Measurements from ENCODE around the gene COPZ1. TPM values are rescaled to one million over a fixed set of nuclear protein-coding genes. Genes with fewer than 3 reads are reported as not detected.

The COPZ1 gene
- polyA plus RNA-seq, 6 donors from 2014 or later, result 166 to 227 (median 177) TPM

- Mint-ChIP-seq H3K27ac (no peak overlapping the region), H3K4me3 (no peak overlapping the region), H3K36me3 (peaks cover 0 to 5% of the 10 kb centered on the region in 2 donors), H3K9me3 (no peaks in the 10 kb centered on the region), H3K4me1 (peaks cover 13 to 17% (median 15%) of the 10 kb centered on the region in 3 donors), H3K27me3 (no peaks in the 10 kb centered on the region)
- ATAC-seq (ENCODE audit: low read depth in 2 of 2), result no peak
- DNase-seq, result no peak
Observed at GRCh38 chr12:54398218-54398617, 73.3 kb downstream of the COPZ1 start.

GRCh38 chr12:54398995-54399793, 74.3 kb downstream of the COPZ1 start:
- Mint-ChIP-seq H3K27me3 (no peaks in the 10 kb centered on the region), H3K9me3 (no peaks in the 10 kb centered on the region), H3K4me3 (no peak overlapping the region), H3K36me3 (peaks cover 0 to 5% of the 10 kb centered on the region in 2 donors), H3K4me1 (peaks cover 5 to 7% (median 7%) of the 10 kb centered on the region in 3 donors), H3K27ac (no peak overlapping the region)
- ATAC-seq (ENCODE audit: low read depth in 2 of 2), result peak; percentile 93 to 98
- peak; percentile 81 for DNase-seq

- H3K4me3 Mint-ChIP-seq, result no peak overlapping the region
- peaks cover 0 to 5% of the 10 kb centered on the region in 2 donors for H3K36me3 Mint-ChIP-seq
- H3K27me3 Mint-ChIP-seq, result no peaks in the 10 kb centered on the region
- ATAC-seq (ENCODE audit: low read depth in 2 of 2) (no peak), DNase-seq (no peak)
- H3K4me1 Mint-ChIP-seq, result peaks cover 7 to 13% (median 12%) of the 10 kb centered on the region in 3 donors
- H3K9me3 Mint-ChIP-seq, result no peaks in the 10 kb centered on the region
- H3K27ac Mint-ChIP-seq, result no peak overlapping the region
Observed at GRCh38 chr12:54401119-54401518, 76.2 kb downstream of the COPZ1 start.

Other genes with a start within 250 kb of the COPZ1 start
- 10 to 100 TPM; 27.3 to 44.4 (median 35.4) TPM for gene SMUG1, start 136.1 kb upstream of the COPZ1 start, polyA plus RNA-seq (ENCODE audit: low read depth in 6 of 6)
- gene CBX5, start 45.0 kb upstream of the COPZ1 start, polyA plus RNA-seq (ENCODE audit: low read depth in 6 of 6), result 10 to 100 TPM; 12.3 to 31.8 (median 24.1) TPM
- gene HNRNPA1, start 44.4 kb upstream of the COPZ1 start, polyA plus RNA-seq (ENCODE audit: low read depth in 6 of 6), result 100 to 1,000 TPM; 658 to 830 (median 791) TPM
- gene NFE2, start 24.1 kb upstream of the COPZ1 start, polyA plus RNA-seq (ENCODE audit: low read depth in 6 of 6), result 1 to 10 TPM in 3 of 6 donors, under 1 TPM in 2, not detected in 1; 0.51 to 3.6 (median 1.5) TPM
- gene GPR84, start 39.4 kb downstream of the COPZ1 start, polyA plus RNA-seq (ENCODE audit: low read depth in 6 of 6), result not detected
- gene ZNF385A, start 59.6 kb downstream of the COPZ1 start, polyA plus RNA-seq (ENCODE audit: low read depth in 6 of 6), result 10 to 100 TPM in 3 of 6 donors, 1 to 10 TPM in 3; 6.1 to 18.2 (median 10.5) TPM
- gene ITGA5, start 94.1 kb downstream of the COPZ1 start, polyA plus RNA-seq (ENCODE audit: low read depth in 6 of 6), result 1 to 10 TPM in 5 of 6 donors, not detected in 1; 1.7 to 4.6 (median 2.3) TPM
- gene GTSF1, start 148.5 kb downstream of the COPZ1 start, polyA plus RNA-seq (ENCODE audit: low read depth in 6 of 6), result 10 to 100 TPM in 2 of 6 donors, 1 to 10 TPM in 4; 7.9 to 36.6 (median 9.5) TPM
- 100 to 1,000 TPM; 122 to 157 (median 140) TPM for gene NCKAP1L, start 172.6 kb downstream of the COPZ1 start, polyA plus RNA-seq (ENCODE audit: low read depth in 6 of 6)
- under 1 TPM in 5 of 6 donors, not detected in 1; 0.05 to 0.11 (median 0.07) TPM for gene PDE1B, start 224.5 kb downstream of the COPZ1 start, polyA plus RNA-seq (ENCODE audit: low read depth in 6 of 6)

All from naive B cell (primary cell).